SK-N-SH (cell line): ENCODE measurements around the gene PTGIR. TPM values are rescaled to one million over a fixed set of nuclear protein-coding genes. Genes with fewer than 3 reads are reported as not detected.

Experiments
- CTCF ChIA-PET: fragments of 300-600, 350-600 bp; formaldehyde crosslinking; extraction: SDS; loops from one replicate; lab custom pipeline; 2021; lab: Yijun Ruan, JAX
- POLR2A ChIA-PET: fragments of 350-600 bp; sonication (Branson Sonifier 250); formaldehyde crosslinking; extraction: SDS; loops from one replicate; lab custom pipeline; 2020; ENCODE audit warnings: antibody characterized with exemption, inconsistent platforms; lab: Yijun Ruan, JAX
- DNase-seq: peaks from one replicate; pipeline ENCODE4 v3.0.0; 2012
- H2AFZ ChIP-seq: fragments of 200-600 bp; sonication (generic); 2 replicates; pipeline ENCODE4 v1.8.1; 2016; ENCODE audit warnings: antibody characterized with exemption, mild to moderate bottlenecking, low read depth
- H3F3A ChIP-seq: fragments of 200-600 bp; sonication (generic); replicated peaks from 2 replicates; pipeline ENCODE3; 2016; ENCODE audit warnings: antibody characterized with exemption, mild to moderate bottlenecking; ENCODE audit not compliant: insufficient read depth
- H3K27ac ChIP-seq, 2 experiments: fragments of 200-500 bp in 1 of 2; fragments of 200-600 bp in 1 of 2; sonication (Bioruptor generic) in 1 of 2; sonication (generic), shearing (Covaris generic) in 1 of 2; 2 replicates each; pipeline versions ENCODE4 v1.5.1 to v1.6.1; 2014 to 2016; ENCODE audit warnings: low read depth in 2 of 2, inconsistent platforms in 1 of 2, low read length in 1 of 2, mild to moderate bottlenecking in 1 of 2, mixed read lengths in 1 of 2
- H3K27me3 ChIP-seq: fragments of 200-600 bp; sonication (generic), shearing (Covaris generic); 2 replicates; pipeline ENCODE4 v1.6.1; 2016; ENCODE audit warnings: mixed run types; ENCODE audit not compliant: insufficient read depth
- H3K36me3 ChIP-seq, 2 experiments: fragments of 200-500 bp in 1 of 2; fragments of 200-600 bp in 1 of 2; sonication (Bioruptor generic) in 1 of 2; sonication (generic) in 1 of 2; replicated peaks in 1 of 2; 2 replicates each; pipeline versions ENCODE3 to v1.5.1; 2014 to 2016; ENCODE audit warnings: low read length in 1 of 2, mild to moderate bottlenecking in 1 of 2; ENCODE audit not compliant: insufficient read depth in 2 of 2, control insufficient read depth in 1 of 2
- H3K4me1 ChIP-seq, 2 experiments: fragments of 200-500 bp in 1 of 2; fragments of 200-600 bp in 1 of 2; sonication (Bioruptor generic) in 1 of 2; sonication (generic), shearing (Covaris generic) in 1 of 2; 2 replicates each; pipeline versions ENCODE4 v1.5.1 to v1.6.1; 2014 to 2016; ENCODE audit warnings: low read depth in 1 of 2, low read length in 1 of 2, mixed run types in 1 of 2; ENCODE audit not compliant: insufficient read depth in 2 of 2, control insufficient read depth in 1 of 2
- H3K4me2 ChIP-seq: fragments of 200-600 bp; sonication (generic), shearing (Covaris generic); 2 replicates; pipeline ENCODE4 v1.6.1; 2017; ENCODE audit warnings: mixed run types
- H3K4me3 ChIP-seq, 2 experiments: fragments of 200-500 bp in 1 of 2; fragments of 200-600 bp in 1 of 2; sonication (Bioruptor generic) in 1 of 2; sonication (generic), shearing (Covaris generic) in 1 of 2; 2 replicates each; pipeline versions ENCODE4 v1.5.1 to v1.8.1; 2014 to 2016; ENCODE audit warnings: low read depth in 2 of 2, inconsistent platforms in 1 of 2, low read length in 1 of 2, mild to moderate bottlenecking in 1 of 2, mixed read lengths in 1 of 2, moderate library complexity in 1 of 2
- H3K79me2 ChIP-seq: fragments of 200-600 bp; sonication (generic); 2 replicates; pipeline ENCODE4 v1.8.1; 2017; ENCODE audit warnings: mild to moderate bottlenecking; ENCODE audit not compliant: insufficient read depth
- H3K9ac ChIP-seq: fragments of 200-600 bp; sonication (generic); 2 replicates; pipeline ENCODE4 v1.6.1; 2017; ENCODE audit warnings: mixed run types
- H3K9me2 ChIP-seq: fragments of 200-600 bp; sonication (generic); 2 replicates; pipeline ENCODE4 v1.6.1; 2017; ENCODE audit warnings: mixed run types
- H3K9me3 ChIP-seq: fragments of 200-600 bp; sonication (generic); 2 replicates; pipeline ENCODE4 v1.6.1; 2017; ENCODE audit warnings: mixed run types, mild to moderate bottlenecking, moderate library complexity
- H4K20me1 ChIP-seq: fragments of 200-600 bp; sonication (generic); 2 replicates; pipeline ENCODE4 v1.6.1; 2017; ENCODE audit warnings: mild to moderate bottlenecking, mixed run types; ENCODE audit not compliant: insufficient read depth
- CHD2 ChIP-seq: fragments of 150-350 bp; IDR thresholded peaks from 2 replicates; pipeline ENCODE4 v1.6.1; 2018; ENCODE audit warnings: low read length; ENCODE audit not compliant: partially characterized antibody
- CTCF ChIP-seq: fragments of 200-600 bp; sonication (generic); IDR thresholded peaks from 2 replicates; pipeline ENCODE4 v1.6.1; 2017; ENCODE audit warnings: antibody characterized with exemption, mild to moderate bottlenecking, moderate library complexity
- ELF1 ChIP-seq: IDR thresholded peaks from 2 replicates; pipeline ENCODE4 v1.4.0; 2012
- EP300 ChIP-seq, 2 experiments: IDR thresholded peaks; 2 replicates each; pipeline versions ENCODE4 v1.4.0 to v1.6.1; 2012; ENCODE audit warnings: borderline replicate concordance in 1 of 2, low read depth in 1 of 2, low read length in 1 of 2
- FOSL2 ChIP-seq: IDR thresholded peaks from 2 replicates; pipeline ENCODE4 v1.4.0; 2012; ENCODE audit warnings: low read depth, mild to moderate bottlenecking, moderate library complexity, borderline replicate concordance
- FOXJ3 ChIP-seq: sonication (generic); formaldehyde crosslinking; IDR thresholded peaks from 2 replicates; pipeline ENCODE4 v1.5.1; 2020; ENCODE audit warnings: mild to moderate bottlenecking, missing genetic modification reagents
- FOXM1 ChIP-seq: IDR thresholded peaks from 2 replicates; pipeline ENCODE4 v1.4.0; 2012; ENCODE audit warnings: low read depth, mild to moderate bottlenecking
- GABPA ChIP-seq: IDR thresholded peaks from 2 replicates; pipeline ENCODE4 v1.4.0; 2012; ENCODE audit warnings: low read depth, mild to moderate bottlenecking
- IRF3 ChIP-seq: fragments of 150-350 bp; IDR thresholded peaks from 2 replicates; pipeline ENCODE4 v1.6.1; 2016; ENCODE audit warnings: mild to moderate bottlenecking, low read depth, low read length
- JUND ChIP-seq: IDR thresholded peaks from 2 replicates; pipeline ENCODE4 v1.4.0; 2012
- MAX ChIP-seq: IDR thresholded peaks from 2 replicates; pipeline ENCODE4 v1.4.0; 2012; ENCODE audit warnings: low read depth
- MXI1 ChIP-seq: IDR thresholded peaks from 2 replicates; pipeline ENCODE4 v1.6.1; 2012; ENCODE audit warnings: mild to moderate bottlenecking, low read depth, low read length, improper control_type of control experiment
- NFIC ChIP-seq: IDR thresholded peaks from 2 replicates; pipeline ENCODE4 v1.4.0; 2012; ENCODE audit warnings: borderline replicate concordance
- NRF1 ChIP-seq: IDR thresholded peaks from 2 replicates; pipeline ENCODE4 v1.6.1; 2012; ENCODE audit warnings: low read depth, mild to moderate bottlenecking, low read length
- PBX3 ChIP-seq: IDR thresholded peaks from 2 replicates; pipeline ENCODE4; 2012
- RAD21 ChIP-seq: IDR thresholded peaks from 2 replicates; pipeline ENCODE4 v1.6.1; 2012; ENCODE audit warnings: mild to moderate bottlenecking, low read length
- RCOR1 ChIP-seq: fragments of 150-350 bp; IDR thresholded peaks from 2 replicates; pipeline ENCODE4 v1.6.1; 2017; ENCODE audit warnings: antibody characterized with exemption, low read length
- RFX5 ChIP-seq: IDR thresholded peaks from 2 replicates; pipeline ENCODE4 v1.6.1; 2012; ENCODE audit warnings: mild to moderate bottlenecking, improper control_type of control experiment, low read length
- RXRA ChIP-seq: IDR thresholded peaks from 2 replicates; pipeline ENCODE4 v1.4.0; 2012; ENCODE audit warnings: low read depth, mild to moderate bottlenecking, borderline replicate concordance
- SMC3 ChIP-seq: IDR thresholded peaks from 2 replicates; pipeline ENCODE4 v1.6.1; 2012; ENCODE audit warnings: low read depth, low read length, improper control_type of control experiment
- TAF1 ChIP-seq: IDR thresholded peaks from 2 replicates; pipeline ENCODE4 v1.6.1; 2012; ENCODE audit warnings: low read depth, mild to moderate bottlenecking, low read length, moderate library complexity, borderline replicate concordance
- TCF12 ChIP-seq: IDR thresholded peaks from 2 replicates; pipeline ENCODE4 v1.4.0; 2012
- TEAD4 ChIP-seq: IDR thresholded peaks from 2 replicates; pipeline ENCODE4 v1.4.0; 2012; ENCODE audit warnings: mild to moderate bottlenecking, borderline replicate concordance; ENCODE audit not compliant: insufficient read depth
- USF1 ChIP-seq: IDR thresholded peaks from 2 replicates; pipeline ENCODE4 v1.4.0; 2012; ENCODE audit warnings: low read depth, borderline replicate concordance
- YY1 ChIP-seq: IDR thresholded peaks from 2 replicates; pipeline ENCODE4 v1.4.0; 2012; ENCODE audit warnings: low read depth, mild to moderate bottlenecking
- ZBTB33 ChIP-seq: IDR thresholded peaks from 2 replicates; pipeline ENCODE4 v1.4.0; 2012; ENCODE audit warnings: low read depth, borderline replicate concordance
- WGBS: methylation state at CpG from one replicate; pipeline ENCODE4 v1.1.6; 2017; ENCODE audit warnings: low lambda C conversion rate; 5-methylcytosine and 5-hydroxymethylcytosine counted together
- polyA plus RNA-seq, 3 experiments: library from polyadenylated mRNA; depleted of rRNA; stranded (reverse); fragments of >200 nt; gene quantifications; 2 replicates each; pipeline ENCODE4 v1.2.3, GENCODE V29; 2012

Gene PTGIR
- polyA plus RNA-seq, 1 of the 3 experiments (the other 2 are of a cell fraction), result 2.5 TPM

DNA sequence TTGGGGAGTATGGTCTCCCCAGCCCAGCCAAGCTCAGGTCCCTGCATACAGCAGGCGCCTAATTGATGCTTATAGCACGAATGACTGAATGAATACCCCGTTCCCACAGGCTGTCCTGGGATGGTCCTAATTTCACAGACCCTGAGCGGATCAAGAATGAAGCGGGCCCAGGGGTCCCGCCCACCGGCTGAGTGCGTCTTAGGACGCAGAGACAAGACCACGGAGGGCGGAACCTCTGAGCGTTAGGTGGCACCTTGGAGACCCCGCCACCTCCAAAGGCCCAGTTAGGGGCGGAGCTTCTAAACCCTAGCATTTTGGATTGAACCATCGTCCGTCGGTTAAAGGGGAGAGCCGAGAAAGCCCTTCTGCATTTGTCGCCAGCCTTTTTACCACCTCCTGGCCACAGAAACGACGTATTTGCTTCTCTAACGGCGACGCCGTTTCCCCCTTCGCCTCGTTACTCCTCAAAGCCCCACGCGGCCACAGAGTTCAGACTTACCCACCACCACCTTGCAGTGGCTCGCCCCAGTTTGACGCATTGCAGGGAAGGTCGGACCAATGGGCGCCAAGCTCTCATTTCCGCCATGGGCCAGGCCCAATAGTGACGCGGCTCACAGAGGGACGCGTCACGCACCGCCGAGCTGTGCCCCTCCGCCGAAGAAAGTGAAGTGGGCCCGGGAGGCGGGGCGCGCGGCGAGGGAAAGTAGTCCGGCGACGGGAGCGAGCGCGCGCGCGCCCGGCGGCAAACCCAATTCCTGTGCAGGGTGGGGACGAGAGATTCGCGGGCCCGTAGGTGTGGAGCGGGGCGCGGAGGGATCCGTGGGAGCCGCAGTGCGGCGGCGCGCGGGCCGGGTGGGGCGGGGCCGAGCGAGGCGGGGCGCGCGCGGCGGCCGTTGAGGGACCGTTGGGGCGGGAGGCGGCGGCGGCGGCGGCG is 24.2 kb downstream of the PTGIR start:
- Histone ChIP-seq H3K27me3 (no peaks in the 10 kb centered on the region), H2AFZ (peak overlapping the region; percentile 88), H3K9me3 (no peaks in the 10 kb centered on the region; the same call in 1 of the 2 replicates), H3K36me3 (peaks cover 0 to 3% of the 10 kb centered on the region in 2 experiments), H3K4me2 (peak overlapping the region; percentile 69), H3K4me1 (peaks cover 19 to 31% of the 10 kb centered on the region in 2 experiments), H3F3A (no peaks in the 10 kb centered on the region), H3K4me3 (peak overlapping the region; percentile 98 to 100), H4K20me1 (peaks cover 33% of the 10 kb centered on the region), H3K9ac (peak overlapping the region; percentile 97), H3K9me2 (no peaks in the 10 kb centered on the region), H3K27ac (peak overlapping the region; percentile 94 to 100), H3K79me2 (peaks cover 45% of the 10 kb centered on the region)
- CTCF ChIA-PET, result interaction anchor here (0.9 to 23.7 kb wide), 14 partner anchors 11 to 412 kb away, joined by 3 to 471 read pairs (median 5); partner anchors contain the start of genes AP2S1 and DACT3
- DNase-seq, result peak; percentile 96
- POLR2A ChIA-PET, result interaction anchor here (0.6 to 2.6 kb wide), 10 partner anchors 11 to 513 kb away, joined by 3 to 11 read pairs (median 5); partner anchors contain the start of genes DACT3 and ZC3H4
- 1% methylated on average over 40 of the region's 93 CpGs for WGBS
- TF ChIP-seq GABPA (no peak), CHD2 (peak; percentile 97), TAF1 (peak; percentile 80), ELF1 (peak; percentile 57), ZBTB33 (0 out of 2 replicates have a peak, but pooled peaks have one; percentile 23), FOSL2 (peak; percentile 24; the same call in 1 of the 2 replicates), JUND (peak; percentile 53), RCOR1 (no peak), YY1 (0 out of 2 replicates have a peak, but pooled peaks have one; percentile 23), SMC3 (no peak), FOXJ3 (CRISPR knock-in tag) (no peak), TEAD4 (no peak), IRF3 (no peak; the same call in 1 of the 2 replicates), RXRA (no peak; the same call in 1 of the 2 replicates), TCF12 (peak; percentile 4; the same call in 1 of the 2 replicates), CTCF (no peak), RAD21 (no peak), FOXM1 (no peak; the same call in 1 of the 2 replicates), PBX3 (peak; percentile 89), NRF1 (peak; percentile 48), RFX5 (0 out of 2 replicates have a peak, but pooled peaks have one; percentile 16), MXI1 (peak; percentile 68), MAX (peak; percentile 76), USF1 (no peak), NFIC (no peak), EP300 (IDR thresholded peaks at IDR 0.05; ENCODE audit: borderline replicate concordance in 1 of 2, low read depth in 1 of 2, low read length in 1 of 2) (peak in 1 of 2 experiments; percentile 65; a peak in 1 of 4 replicates)
